Omental fat pad (tissue), 4 donors: ENCODE measurements around the gene PDE6H. TPM values are rescaled to one million over a fixed set of nuclear protein-coding genes. Genes with fewer than 3 reads are reported as not detected.

Source experiments
- ATAC-seq: fragments of 150-250 bp; one replicate; pipeline ENCODE4 v1.9.1; 2016; ENCODE audit warnings: mild to moderate bottlenecking, moderate library complexity; ENCODE audit not compliant: low FRiP score
- DNase-seq: peaks from one replicate; pipeline ENCODE4 v3.0.0-alpha.2; 2019; ENCODE audit warnings: low spot score
- CTCF ChIP-seq, 3 donors: fragments of 450-650 bp; IDR thresholded peaks; one replicate each; pipeline ENCODE4 v1.5.1; 2016 to 2017; ENCODE audit warnings: antibody characterized with exemption in 3 of 3, mild to moderate bottlenecking in 3 of 3, moderate library complexity in 2 of 3
- total RNA-seq, 4 donors: library from RNA; depleted of rRNA; stranded (reverse); fragments of >200 nt; gene quantifications; one replicate each; pipeline ENCODE4 v1.1.0, GENCODE V29; 2016

Gene PDE6H
- total RNA-seq: not detected

GRCh38 chr12:14972816-14973215 is at the start of gene PDE6H:
TSS of gene PDE6H (plus strand) at chr12:14973042. CDS start at chr12:14978013, 4,971 bp downstream.
- TF ChIP-seq CTCF (IDR thresholded peaks at IDR 0.05): no peak
- no peak for DNase-seq
- ATAC-seq: no peak

- ATAC-seq: no peak
- no peak for DNase-seq
- TF ChIP-seq CTCF (IDR thresholded peaks at IDR 0.05): no peak
These were observed 48.9 kb upstream of the PDE6H start for GRCh38 chr12:14923944-14924343.

- TF ChIP-seq CTCF (IDR thresholded peaks at IDR 0.05): no peak
- no peak for ATAC-seq
- no peak for DNase-seq
These were observed 48.3 kb upstream of the PDE6H start for GRCh38 chr12:14924541-14924940.

GRCh38 chr12:14927267-14927666 is 45.6 kb upstream of the PDE6H start:
- DNase-seq: no peak
- no peak for TF ChIP-seq CTCF (IDR thresholded peaks at IDR 0.05)
- ATAC-seq: no peak

GRCh38 chr12:14928931-14929330 is 43.9 kb upstream of the PDE6H start:
- ATAC-seq (no peak), DNase-seq (no peak)
- TF ChIP-seq CTCF (IDR thresholded peaks at IDR 0.05): no peak

- DNase-seq (no peak), ATAC-seq (no peak)
- no peak for TF ChIP-seq CTCF (IDR thresholded peaks at IDR 0.05)
These were observed 42.5 kb upstream of the PDE6H start for GRCh38 chr12:14930299-14930698.

- no peak for TF ChIP-seq CTCF (IDR thresholded peaks at IDR 0.05)
- DNase-seq: no peak
- ATAC-seq: no peak
These were observed 41.5 kb upstream of the PDE6H start for GRCh38 chr12:14931359-14931758.
